ENCODE results near the gene NFIA. TPM values are rescaled to one million over a fixed set of nuclear protein-coding genes. Genes with fewer than 3 reads are reported as not detected.

The NFIA gene
- total RNA-seq, 1 donor from 2014 or later = 31.3 TPM

GRCh38 chr1:61215676-61216289 is 133.4 kb downstream of the NFIA start:
- Histone ChIP-seq H3K4me1 (ENCODE audit: control insufficient read depth in 3 of 3, insufficient read depth in 3 of 3, low read length in 3 of 3) (peaks cover 10 to 17% (median 12%) of the 10 kb centered on the region in 3 donors), H3K36me3 (ENCODE audit: control insufficient read depth in 3 of 3, insufficient read depth in 3 of 3, low read length in 3 of 3) (no peaks in the 10 kb centered on the region), H3K4me3 (ENCODE audit: low read length in 3 of 3) (no peak overlapping the region), H3K9me3 (ENCODE audit: control insufficient read depth in 3 of 3, low read length in 3 of 3) (no peaks in the 10 kb centered on the region), H3K27me3 (ENCODE audit: control insufficient read depth in 3 of 3, insufficient read depth in 3 of 3, low read length in 3 of 3) (no peaks in the 10 kb centered on the region), H3K9ac (ENCODE audit: low read depth in 1 of 3, low read length in 3 of 3) (no peak overlapping the region), H3K27ac (ENCODE audit: low read depth, low read length) (no peak overlapping the region)

- H3K27me3 ChIP-seq (ENCODE audit: control insufficient read depth in 3 of 3, insufficient read depth in 3 of 3, low read length in 3 of 3) = no peaks in the 10 kb centered on the region
- H3K4me3 ChIP-seq (ENCODE audit: low read length in 3 of 3) = no peak overlapping the region
- H3K27ac ChIP-seq (ENCODE audit: low read depth, low read length) = no peak overlapping the region
- no peaks in the 10 kb centered on the region for H3K36me3 ChIP-seq (ENCODE audit: control insufficient read depth in 3 of 3, insufficient read depth in 3 of 3, low read length in 3 of 3)
- H3K4me1 ChIP-seq (ENCODE audit: control insufficient read depth in 3 of 3, insufficient read depth in 3 of 3, low read length in 3 of 3) = peaks cover 10 to 17% (median 14%) of the 10 kb centered on the region in 3 donors
- no peaks in the 10 kb centered on the region for H3K9me3 ChIP-seq (ENCODE audit: control insufficient read depth in 3 of 3, low read length in 3 of 3)
- no peak overlapping the region for H3K9ac ChIP-seq (ENCODE audit: low read depth in 1 of 3, low read length in 3 of 3)
These were observed 138.2 kb downstream of the NFIA start for GRCh38 chr1:61220536-61220935.

DNA sequence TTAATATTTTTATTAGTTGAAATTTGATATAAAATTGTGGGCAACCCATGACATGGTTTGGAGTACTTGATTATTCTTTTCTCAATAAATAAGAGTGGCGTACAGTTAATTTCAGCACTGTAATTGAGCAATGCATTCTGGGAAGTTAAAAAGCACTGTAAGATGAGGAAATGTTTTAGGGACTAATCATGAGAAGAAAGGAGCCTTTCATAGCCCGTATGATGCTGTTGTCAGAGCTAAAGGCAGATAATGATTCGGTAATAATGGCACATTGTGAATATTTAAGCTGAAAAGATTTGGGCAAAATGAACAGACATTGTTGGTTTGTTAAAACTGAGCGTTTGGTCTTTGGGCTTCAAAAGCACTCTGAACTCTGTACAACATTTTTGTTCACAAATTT is 139.3 kb downstream of the NFIA start:
- Histone ChIP-seq H3K9me3 (ENCODE audit: control insufficient read depth in 3 of 3, low read length in 3 of 3) (no peaks in the 10 kb centered on the region), H3K36me3 (ENCODE audit: control insufficient read depth in 3 of 3, insufficient read depth in 3 of 3, low read length in 3 of 3) (no peaks in the 10 kb centered on the region), H3K27ac (ENCODE audit: low read depth, low read length) (no peak overlapping the region), H3K4me3 (ENCODE audit: low read length in 3 of 3) (no peak overlapping the region), H3K27me3 (ENCODE audit: control insufficient read depth in 3 of 3, insufficient read depth in 3 of 3, low read length in 3 of 3) (no peaks in the 10 kb centered on the region), H3K4me1 (ENCODE audit: control insufficient read depth in 3 of 3, insufficient read depth in 3 of 3, low read length in 3 of 3) (peaks cover 8 to 18% (median 10%) of the 10 kb centered on the region in 3 donors), H3K9ac (ENCODE audit: low read depth in 1 of 3, low read length in 3 of 3) (peak overlapping the region in 1 of 3 donors; percentile 20)

- Histone ChIP-seq H3K4me3 (ENCODE audit: low read length in 3 of 3) (no peak overlapping the region), H3K4me1 (ENCODE audit: control insufficient read depth in 3 of 3, insufficient read depth in 3 of 3, low read length in 3 of 3) (peaks cover 12 to 23% (median 14%) of the 10 kb centered on the region in 3 donors), H3K27ac (ENCODE audit: low read depth, low read length) (no peak overlapping the region), H3K27me3 (ENCODE audit: control insufficient read depth in 3 of 3, insufficient read depth in 3 of 3, low read length in 3 of 3) (no peaks in the 10 kb centered on the region), H3K36me3 (ENCODE audit: control insufficient read depth in 3 of 3, insufficient read depth in 3 of 3, low read length in 3 of 3) (no peaks in the 10 kb centered on the region), H3K9ac (ENCODE audit: low read depth in 1 of 3, low read length in 3 of 3) (peak overlapping the region in 1 of 3 donors; percentile 8), H3K9me3 (ENCODE audit: control insufficient read depth in 3 of 3, low read length in 3 of 3) (no peaks in the 10 kb centered on the region)
These were observed 139.9 kb downstream of the NFIA start for GRCh38 chr1:61222240-61222639.

DNA sequence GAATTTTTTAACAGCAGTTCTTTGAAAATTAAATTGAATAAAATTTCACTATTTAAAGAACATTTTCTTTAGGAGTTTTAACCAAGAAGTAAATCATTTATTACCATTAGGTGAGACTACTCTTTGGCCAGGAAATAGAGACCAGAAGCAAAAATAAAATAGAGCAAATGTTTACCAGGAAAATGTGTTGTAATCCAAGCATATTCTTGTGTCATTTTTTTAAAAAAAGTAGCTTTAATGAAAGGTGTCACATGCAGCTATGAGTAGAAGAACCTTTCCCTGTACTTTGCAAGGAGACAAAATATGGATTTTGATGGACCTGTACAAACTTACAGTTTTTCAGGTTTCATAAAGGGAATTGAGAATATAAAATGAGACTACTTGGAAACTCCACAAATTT is 140.8 kb downstream of the NFIA start:
- Histone ChIP-seq H3K4me3 (ENCODE audit: low read length in 3 of 3) (no peak overlapping the region), H3K36me3 (ENCODE audit: control insufficient read depth in 3 of 3, insufficient read depth in 3 of 3, low read length in 3 of 3) (no peaks in the 10 kb centered on the region), H3K4me1 (ENCODE audit: control insufficient read depth in 3 of 3, insufficient read depth in 3 of 3, low read length in 3 of 3) (peaks cover 6 to 16% (median 8%) of the 10 kb centered on the region in 3 donors), H3K9ac (ENCODE audit: low read depth in 1 of 3, low read length in 3 of 3) (no peak overlapping the region), H3K27ac (ENCODE audit: low read depth, low read length) (no peak overlapping the region), H3K9me3 (ENCODE audit: control insufficient read depth in 3 of 3, low read length in 3 of 3) (no peaks in the 10 kb centered on the region), H3K27me3 (ENCODE audit: control insufficient read depth in 3 of 3, insufficient read depth in 3 of 3, low read length in 3 of 3) (no peaks in the 10 kb centered on the region)

GRCh38 chr1:61224609-61225008 is 142.2 kb downstream of the NFIA start:
- H3K27ac ChIP-seq (ENCODE audit: low read depth, low read length) = no peak overlapping the region
- peaks cover 5 to 16% (median 10%) of the 10 kb centered on the region in 3 donors for H3K4me1 ChIP-seq (ENCODE audit: control insufficient read depth in 3 of 3, insufficient read depth in 3 of 3, low read length in 3 of 3)
- H3K9ac ChIP-seq (ENCODE audit: low read depth in 1 of 3, low read length in 3 of 3) = no peak overlapping the region
- H3K27me3 ChIP-seq (ENCODE audit: control insufficient read depth in 3 of 3, insufficient read depth in 3 of 3, low read length in 3 of 3) = no peaks in the 10 kb centered on the region
- H3K9me3 ChIP-seq (ENCODE audit: control insufficient read depth in 3 of 3, low read length in 3 of 3) = no peaks in the 10 kb centered on the region
- no peaks in the 10 kb centered on the region for H3K36me3 ChIP-seq (ENCODE audit: control insufficient read depth in 3 of 3, insufficient read depth in 3 of 3, low read length in 3 of 3)
- no peak overlapping the region for H3K4me3 ChIP-seq (ENCODE audit: low read length in 3 of 3)

DNA sequence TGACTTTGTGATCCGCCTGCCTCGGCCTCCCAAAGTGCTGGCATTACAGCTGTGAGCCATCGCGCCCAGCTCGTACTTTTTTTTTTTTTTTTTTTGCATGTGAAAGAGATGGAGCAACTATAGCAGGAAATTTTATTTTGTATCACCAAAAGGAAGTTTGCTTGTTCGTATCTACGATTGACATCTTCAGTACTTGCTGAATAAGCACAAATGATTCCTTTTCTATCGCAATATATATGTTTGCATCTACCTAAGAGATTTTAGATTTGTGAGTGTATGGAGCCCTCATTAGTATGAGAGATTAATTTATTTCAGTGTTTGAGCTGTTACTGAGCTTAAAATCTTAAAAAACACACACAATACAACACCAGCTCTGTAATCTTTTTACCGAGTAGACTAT is 143.1 kb downstream of the NFIA start:
- Histone ChIP-seq H3K4me3 (ENCODE audit: low read length in 3 of 3) (no peak overlapping the region), H3K27me3 (ENCODE audit: control insufficient read depth in 3 of 3, insufficient read depth in 3 of 3, low read length in 3 of 3) (no peaks in the 10 kb centered on the region), H3K36me3 (ENCODE audit: control insufficient read depth in 3 of 3, insufficient read depth in 3 of 3, low read length in 3 of 3) (no peaks in the 10 kb centered on the region), H3K27ac (ENCODE audit: low read depth, low read length) (no peak overlapping the region), H3K4me1 (ENCODE audit: control insufficient read depth in 3 of 3, insufficient read depth in 3 of 3, low read length in 3 of 3) (peaks cover 5 to 16% (median 10%) of the 10 kb centered on the region in 3 donors), H3K9ac (ENCODE audit: low read depth in 1 of 3, low read length in 3 of 3) (no peak overlapping the region), H3K9me3 (ENCODE audit: control insufficient read depth in 3 of 3, low read length in 3 of 3) (no peaks in the 10 kb centered on the region)

- H3K27me3 ChIP-seq (ENCODE audit: control insufficient read depth in 3 of 3, insufficient read depth in 3 of 3, low read length in 3 of 3) = no peaks in the 10 kb centered on the region
- H3K9me3 ChIP-seq (ENCODE audit: control insufficient read depth in 3 of 3, low read length in 3 of 3) = no peaks in the 10 kb centered on the region
- peak overlapping the region in 1 of 3 donors; percentile 39 for H3K4me3 ChIP-seq (ENCODE audit: low read length in 3 of 3)
- peak overlapping the region in 1 of 3 donors; percentile 26 for H3K9ac ChIP-seq (ENCODE audit: low read depth in 1 of 3, low read length in 3 of 3)
- no peaks in the 10 kb centered on the region for H3K36me3 ChIP-seq (ENCODE audit: control insufficient read depth in 3 of 3, insufficient read depth in 3 of 3, low read length in 3 of 3)
- H3K27ac ChIP-seq (ENCODE audit: low read depth, low read length) = peak overlapping the region; percentile 0
- peaks cover 5 to 12% (median 10%) of the 10 kb centered on the region in 3 donors for H3K4me1 ChIP-seq (ENCODE audit: control insufficient read depth in 3 of 3, insufficient read depth in 3 of 3, low read length in 3 of 3)
These were observed 144.6 kb downstream of the NFIA start for GRCh38 chr1:61226791-61227567.

DNA sequence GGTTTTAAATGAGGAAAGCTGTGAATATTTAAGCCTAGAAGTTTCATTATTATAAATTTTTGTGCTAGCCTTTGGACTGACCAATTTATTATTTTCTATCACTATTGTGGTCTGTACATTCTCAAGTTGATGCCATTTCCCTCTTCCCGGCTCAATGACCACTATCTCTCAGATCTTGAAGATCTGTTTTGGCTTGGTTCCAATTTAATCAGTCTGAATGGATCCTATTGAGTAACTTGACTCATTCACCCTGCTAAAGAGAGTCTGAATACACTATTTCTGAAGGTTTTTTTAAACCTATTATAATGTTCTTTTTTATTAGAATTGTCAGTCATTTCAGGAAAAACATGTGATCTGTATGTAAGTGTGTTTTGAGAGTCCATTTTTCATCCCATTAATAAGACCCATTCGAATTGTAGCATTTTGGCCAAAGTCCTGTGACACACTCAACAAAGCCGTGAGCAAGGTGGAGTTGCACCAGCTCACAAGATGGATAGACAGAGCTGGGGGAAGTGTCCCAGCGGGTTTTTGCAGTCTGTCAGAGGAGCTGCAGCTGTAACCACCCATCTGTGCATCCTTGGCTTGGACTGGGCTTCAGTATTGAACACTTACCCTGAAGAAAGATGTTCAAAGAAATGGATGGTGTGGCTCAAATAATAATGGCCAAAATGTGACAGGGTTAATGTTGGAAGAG is 145.6 kb downstream of the NFIA start:
- no peaks in the 10 kb centered on the region for H3K9me3 ChIP-seq (ENCODE audit: control insufficient read depth in 3 of 3, low read length in 3 of 3)
- H3K27ac ChIP-seq (ENCODE audit: low read depth, low read length) = no peak overlapping the region
- no peaks in the 10 kb centered on the region for H3K36me3 ChIP-seq (ENCODE audit: control insufficient read depth in 3 of 3, insufficient read depth in 3 of 3, low read length in 3 of 3)
- no peaks in the 10 kb centered on the region for H3K27me3 ChIP-seq (ENCODE audit: control insufficient read depth in 3 of 3, insufficient read depth in 3 of 3, low read length in 3 of 3)
- H3K4me3 ChIP-seq (ENCODE audit: low read length in 3 of 3) = no peak overlapping the region
- no peak overlapping the region for H3K9ac ChIP-seq (ENCODE audit: low read depth in 1 of 3, low read length in 3 of 3)
- H3K4me1 ChIP-seq (ENCODE audit: control insufficient read depth in 3 of 3, insufficient read depth in 3 of 3, low read length in 3 of 3) = peaks cover 5 to 12% (median 10%) of the 10 kb centered on the region in 3 donors

DNA sequence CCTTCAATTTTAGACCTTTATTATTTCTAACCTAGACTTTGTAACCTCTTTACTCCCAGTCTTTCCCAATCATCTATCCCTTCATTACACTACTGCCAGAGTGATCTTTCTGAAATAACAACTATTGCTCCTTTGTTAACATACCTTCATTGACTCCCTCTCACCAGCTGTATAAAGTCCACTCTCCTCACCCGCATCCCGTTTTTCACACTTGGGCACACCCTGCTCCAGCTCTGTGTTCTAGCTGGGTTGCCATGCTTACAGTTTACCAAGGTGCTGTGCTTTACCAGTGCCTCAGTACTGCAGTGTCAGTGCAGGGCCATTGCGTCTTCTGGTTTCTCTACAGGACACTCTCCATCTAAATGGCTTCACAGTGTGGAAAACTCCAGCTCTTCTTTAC is 148.2 kb downstream of the NFIA start:
- Histone ChIP-seq H3K27ac (ENCODE audit: low read depth, low read length) (no peak overlapping the region), H3K9me3 (ENCODE audit: control insufficient read depth in 3 of 3, low read length in 3 of 3) (no peaks in the 10 kb centered on the region), H3K9ac (ENCODE audit: low read depth in 1 of 3, low read length in 3 of 3) (no peak overlapping the region), H3K4me1 (ENCODE audit: control insufficient read depth in 3 of 3, insufficient read depth in 3 of 3, low read length in 3 of 3) (peaks cover 5 to 8% (median 6%) of the 10 kb centered on the region in 3 donors), H3K36me3 (ENCODE audit: control insufficient read depth in 3 of 3, insufficient read depth in 3 of 3, low read length in 3 of 3) (no peaks in the 10 kb centered on the region), H3K4me3 (ENCODE audit: low read length in 3 of 3) (no peak overlapping the region), H3K27me3 (ENCODE audit: control insufficient read depth in 3 of 3, insufficient read depth in 3 of 3, low read length in 3 of 3) (no peaks in the 10 kb centered on the region)

Measured in skeletal muscle tissue (tissue), 4 donors.